HL-60 (cell line): ENCODE data around the gene CXXC4.

ENCODE experiments used
- CTCF ChIP-seq: IDR thresholded peaks from one replicate; pipeline ENCODE4 v1.5.1; 2011; ENCODE audit warnings: low read length, control low read depth, inconsistent platforms; ENCODE audit not compliant: insufficient read depth
- POLR2AphosphoS5 ChIP-seq: IDR thresholded peaks from 2 replicates; pipeline ENCODE4 v1.6.1; 2012; ENCODE audit warnings: low read depth

GRCh38 chr4:104491481-104492182 is 3.1 kb downstream of the CXXC4 start:
- no peak for TF ChIP-seq POLR2AphosphoS5
- TF ChIP-seq CTCF = no peak
